ENCODE measurements around the gene IL1A. TPM values are rescaled to one million over a fixed set of nuclear protein-coding genes. Genes with fewer than 3 reads are reported as not detected.

The IL1A gene
- total RNA-seq, 4 donors from 2014 or later = not detected

DNA sequence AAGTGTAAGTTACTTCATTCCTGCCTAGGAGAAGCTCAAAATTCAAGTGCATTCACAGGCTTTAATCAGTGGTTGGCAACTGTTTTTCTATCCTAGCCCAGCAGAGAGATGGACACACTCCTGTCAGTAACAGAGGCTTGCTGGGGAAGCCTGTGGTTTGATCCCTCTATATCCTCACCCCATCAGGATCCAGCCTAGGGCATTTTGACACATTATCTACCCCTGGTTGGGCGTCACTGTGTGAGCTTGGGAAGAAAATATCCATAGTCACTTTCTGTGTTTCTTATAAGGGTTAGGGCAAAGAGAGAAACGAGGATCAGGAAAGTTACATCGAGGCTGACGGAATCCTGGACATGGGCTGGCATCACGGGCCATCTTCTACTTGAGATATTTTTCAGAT lies 53.5 kb downstream of the IL1A start:
- H3K27ac ChIP-seq = no peak overlapping the region
- TF ChIP-seq, protein P1, sequence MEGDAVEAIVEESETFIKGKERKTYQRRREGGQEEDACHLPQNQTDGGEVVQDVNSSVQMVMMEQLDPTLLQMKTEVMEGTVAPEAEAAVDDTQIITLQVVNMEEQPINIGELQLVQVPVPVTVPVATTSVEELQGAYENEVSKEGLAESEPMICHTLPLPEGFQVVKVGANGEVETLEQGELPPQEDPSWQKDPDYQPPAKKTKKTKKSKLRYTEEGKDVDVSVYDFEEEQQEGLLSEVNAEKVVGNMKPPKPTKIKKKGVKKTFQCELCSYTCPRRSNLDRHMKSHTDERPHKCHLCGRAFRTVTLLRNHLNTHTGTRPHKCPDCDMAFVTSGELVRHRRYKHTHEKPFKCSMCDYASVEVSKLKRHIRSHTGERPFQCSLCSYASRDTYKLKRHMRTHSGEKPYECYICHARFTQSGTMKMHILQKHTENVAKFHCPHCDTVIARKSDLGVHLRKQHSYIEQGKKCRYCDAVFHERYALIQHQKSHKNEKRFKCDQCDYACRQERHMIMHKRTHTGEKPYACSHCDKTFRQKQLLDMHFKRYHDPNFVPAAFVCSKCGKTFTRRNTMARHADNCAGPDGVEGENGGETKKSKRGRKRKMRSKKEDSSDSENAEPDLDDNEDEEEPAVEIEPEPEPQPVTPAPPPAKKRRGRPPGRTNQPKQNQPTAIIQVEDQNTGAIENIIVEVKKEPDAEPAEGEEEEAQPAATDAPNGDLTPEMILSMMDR (IDR thresholded peaks at IDR 0.05) = no peak
- TF ChIP-seq POLR2A (IDR thresholded peaks at IDR 0.05) = no peak
- H3K4me3 ChIP-seq = no peak overlapping the region
- peaks cover 0 to 14% (median 3%) of the 10 kb centered on the region in 4 donors for H3K4me1 ChIP-seq
- no peak for DNase-seq
- H3K9me3 ChIP-seq = no peaks in the 10 kb centered on the region
- no peaks in the 10 kb centered on the region for H3K36me3 ChIP-seq
- no peaks in the 10 kb centered on the region for H3K27me3 ChIP-seq

DNA sequence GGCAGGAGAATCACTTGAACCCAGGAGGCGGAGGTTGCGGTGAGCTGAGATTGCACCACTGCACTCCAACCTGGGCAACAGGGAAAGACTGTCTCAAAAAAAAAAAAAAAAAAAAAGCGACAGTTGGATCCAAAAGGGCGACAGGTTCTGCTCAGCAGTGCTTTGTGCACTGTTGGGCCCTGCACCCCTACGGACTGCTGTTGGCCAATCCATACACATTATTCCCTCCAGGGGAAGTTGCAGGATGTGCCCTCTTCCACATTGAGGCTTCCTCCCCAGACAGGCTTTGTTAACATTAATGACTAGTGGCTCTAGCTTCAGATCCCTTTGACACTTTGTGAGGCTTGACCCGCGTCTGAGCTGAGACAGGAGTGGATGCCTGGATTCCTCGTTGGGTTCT lies 54.1 kb downstream of the IL1A start:
- H3K36me3 ChIP-seq = no peaks in the 10 kb centered on the region
- no peak for DNase-seq
- no peak overlapping the region for H3K4me3 ChIP-seq
- peaks cover 0 to 14% (median 3%) of the 10 kb centered on the region in 4 donors for H3K4me1 ChIP-seq
- no peak for TF ChIP-seq POLR2A (IDR thresholded peaks at IDR 0.05)
- TF ChIP-seq, protein P1 (IDR thresholded peaks at IDR 0.05) = no peak
- no peak overlapping the region for H3K27ac ChIP-seq
- no peaks in the 10 kb centered on the region for H3K9me3 ChIP-seq
- H3K27me3 ChIP-seq = no peaks in the 10 kb centered on the region

DNA sequence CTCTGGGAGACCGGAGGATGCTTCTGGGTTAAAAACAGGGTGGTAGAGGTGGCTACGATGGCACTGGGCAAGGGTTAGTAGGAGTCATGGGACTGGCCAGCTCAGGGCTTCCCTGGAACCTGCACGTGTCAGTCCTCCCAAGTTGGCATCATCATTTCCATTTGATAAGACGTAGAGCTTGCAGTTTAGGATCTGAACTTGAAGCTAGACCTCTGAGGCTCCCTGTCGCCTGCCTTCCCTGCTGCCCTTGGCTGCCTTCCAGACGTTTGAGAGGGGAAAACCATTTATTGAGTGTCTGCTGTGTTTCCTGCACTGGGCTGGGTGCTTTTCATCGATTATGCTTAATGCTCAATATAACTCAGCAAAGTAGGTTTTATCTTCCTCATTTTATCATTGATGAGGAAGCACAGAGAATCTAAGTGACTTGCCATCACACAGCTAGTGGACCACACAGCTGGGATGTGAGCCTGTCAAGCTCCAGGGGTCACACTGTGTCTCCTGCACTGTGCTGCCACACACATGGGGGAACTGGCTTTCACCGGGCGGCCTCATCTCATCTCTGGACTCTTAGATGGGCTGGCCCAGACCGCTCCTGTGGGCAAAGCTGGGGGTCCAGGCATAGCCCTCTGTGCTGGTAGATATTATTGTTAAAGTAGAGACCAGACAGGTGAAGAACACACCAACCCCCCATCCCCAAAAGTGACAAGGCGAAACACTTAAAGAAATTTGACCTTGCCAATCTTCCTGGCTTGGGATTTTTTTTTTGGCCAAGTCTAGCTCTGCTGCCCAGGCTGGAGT lies 55.7 kb downstream of the IL1A start:
- peaks cover 0 to 9% (median 3%) of the 10 kb centered on the region in 4 donors for H3K4me1 ChIP-seq
- TF ChIP-seq POLR2A (IDR thresholded peaks at IDR 0.05) = no peak
- TF ChIP-seq, protein P1 (IDR thresholded peaks at IDR 0.05) = no peak
- no peak overlapping the region for H3K27ac ChIP-seq
- no peaks in the 10 kb centered on the region for H3K27me3 ChIP-seq
- no peak overlapping the region for H3K4me3 ChIP-seq
- H3K9me3 ChIP-seq = no peaks in the 10 kb centered on the region
- DNase-seq = no peak
- no peaks in the 10 kb centered on the region for H3K36me3 ChIP-seq

DNA sequence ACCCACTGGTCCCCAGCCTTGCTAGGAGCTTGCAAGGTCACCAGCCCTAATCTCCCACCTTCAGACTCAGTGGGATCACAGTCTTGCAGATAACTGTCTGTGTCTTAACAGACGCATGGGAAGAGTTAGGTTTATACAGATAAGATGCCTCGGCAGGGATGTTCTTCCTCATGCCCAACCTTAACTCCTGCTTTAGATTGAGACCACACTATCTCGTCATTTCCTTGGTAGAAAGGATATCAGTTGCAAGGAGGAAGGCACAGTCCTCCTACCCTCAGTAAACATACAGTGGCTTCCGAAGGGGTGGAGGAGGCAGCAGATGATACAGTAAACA lies 56.3 kb downstream of the IL1A start:
- no peak overlapping the region for H3K4me3 ChIP-seq
- peaks cover 0 to 6% (median 2%) of the 10 kb centered on the region in 4 donors for H3K4me1 ChIP-seq
- H3K27ac ChIP-seq = no peak overlapping the region
- DNase-seq = no peak
- no peaks in the 10 kb centered on the region for H3K36me3 ChIP-seq
- TF ChIP-seq, protein P1 (IDR thresholded peaks at IDR 0.05) = no peak
- no peaks in the 10 kb centered on the region for H3K9me3 ChIP-seq
- no peaks in the 10 kb centered on the region for H3K27me3 ChIP-seq

DNA sequence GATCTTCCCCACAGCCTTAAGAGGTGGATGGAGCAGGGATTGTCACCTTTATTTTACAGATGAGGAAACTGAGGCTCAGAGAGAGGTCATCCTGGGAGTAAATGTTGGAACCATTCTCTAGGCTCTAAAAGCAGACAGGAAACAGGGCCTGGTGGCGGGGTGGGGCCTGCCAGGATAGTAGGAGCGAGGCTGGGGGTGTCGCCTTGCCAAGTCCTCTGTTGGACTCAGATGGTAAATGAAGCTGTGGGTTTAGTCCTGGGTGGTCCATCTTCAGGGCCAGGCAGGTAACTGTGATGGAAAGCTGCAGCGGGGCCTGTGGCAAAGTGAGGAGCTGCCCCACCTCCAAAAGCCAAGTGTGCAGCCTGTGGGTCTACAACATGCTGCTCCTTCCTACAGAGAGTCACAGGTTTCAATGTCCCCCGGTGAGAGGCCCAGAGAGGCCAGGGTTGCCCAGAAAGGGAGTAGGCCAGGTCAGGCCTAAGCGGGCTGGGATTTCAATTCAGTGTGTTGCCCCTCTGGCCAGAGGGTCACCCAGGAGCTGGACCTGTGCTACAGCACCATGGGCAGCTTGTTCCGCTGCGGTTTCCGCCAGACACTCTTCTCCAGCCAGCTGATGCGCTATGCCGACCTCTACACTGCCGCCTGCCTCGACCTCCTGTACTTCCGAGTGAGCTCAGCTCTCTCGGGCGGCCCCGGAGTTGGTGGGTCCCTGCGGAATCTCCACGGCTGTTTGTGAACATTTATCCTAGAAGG lies 56.8 kb downstream of the IL1A start:
- H3K9me3 ChIP-seq = no peaks in the 10 kb centered on the region
- H3K4me3 ChIP-seq = no peak overlapping the region
- no peaks in the 10 kb centered on the region for H3K36me3 ChIP-seq
- TF ChIP-seq POLR2A (IDR thresholded peaks at IDR 0.05) = no peak
- TF ChIP-seq, protein P1 (IDR thresholded peaks at IDR 0.05) = no peak
- H3K4me1 ChIP-seq = peaks cover 0 to 6% (median 2%) of the 10 kb centered on the region in 4 donors
- H3K27ac ChIP-seq = no peak overlapping the region
- H3K27me3 ChIP-seq = no peaks in the 10 kb centered on the region
- no peak for DNase-seq
